PC-3 (cell line): Measurements from ENCODE around the gene MSL1. TPM values are rescaled to one million over a fixed set of nuclear protein-coding genes. Genes with fewer than 3 reads are reported as not detected.

Source experiments
- ATAC-seq: fragments of 200-7000 bp; cut with Tn5 transposase; 2 replicates; pipeline ENCODE4 v1.9.1; 2020; ENCODE audit warnings: mild to moderate bottlenecking, moderate library complexity
- BruUV-seq: library from RNA; stranded (reverse); fragments of 400-500 nt; replicated peaks from 2 replicates; lab custom pipeline; 2021; lab: Mats Ljungman, UMichigan
- CTCF ChIA-PET: fragments of 300-600 bp; sonication (Branson Sonifier 250); formaldehyde crosslinking; loops from one replicate; lab custom pipeline; 2022; ENCODE audit warnings: antibody characterized with exemption; lab: Charles Lee
- POLR2A ChIA-PET: fragments of 300-600 bp; sonication (Branson Sonifier 250); formaldehyde crosslinking; loops from one replicate; lab custom pipeline; 2022; ENCODE audit warnings: antibody characterized with exemption; ENCODE audit not compliant: unreplicated experiment; lab: Charles Lee
- DNase-seq: peaks from one replicate; pipeline ENCODE4 v3.0.0-alpha.2; 2015
- H2AFZ ChIP-seq: fragments of 300-600 bp; sonication (generic); 2 replicates; pipeline ENCODE4 v1.6.0; 2016; ENCODE audit warnings: antibody characterized with exemption, low read length
- H3F3A ChIP-seq: fragments of 300-600 bp; sonication (generic); one replicate; pipeline ENCODE4 v1.6.0; 2017; ENCODE audit warnings: antibody characterized with exemption, low read length, control low read depth, mild to moderate bottlenecking; ENCODE audit not compliant: unreplicated experiment
- H3K27ac ChIP-seq: fragments of 300-600 bp; sonication (generic); 2 replicates; pipeline ENCODE4 v1.5.1; 2016; ENCODE audit warnings: mild to moderate bottlenecking, low read length
- H3K27me3 ChIP-seq: fragments of 300-600 bp; sonication (generic); 2 replicates; pipeline ENCODE4 v1.6.1; 2016; ENCODE audit warnings: low read length, mixed read lengths
- H3K36me3 ChIP-seq: fragments of 300-600 bp; sonication (generic); 2 replicates; pipeline ENCODE4 v1.6.1; 2016; ENCODE audit warnings: low read depth, mixed run types, low read length, mixed read lengths
- H3K4me1 ChIP-seq: fragments of 300-600 bp; sonication (generic); 2 replicates; pipeline ENCODE4 v1.5.1; 2016; ENCODE audit warnings: low read length; ENCODE audit not compliant: insufficient read depth
- H3K4me2 ChIP-seq: fragments of 300-600 bp; sonication (generic); 2 replicates; pipeline ENCODE4 v1.6.0; 2016; ENCODE audit warnings: low read length
- H3K4me3 ChIP-seq: fragments of 300-600 bp; sonication (generic); 2 replicates; pipeline ENCODE4 v1.5.1; 2016; ENCODE audit warnings: mild to moderate bottlenecking, low read length, mixed read lengths
- H3K79me2 ChIP-seq: fragments of 300-600 bp; sonication (generic); 2 replicates; pipeline ENCODE4 v1.6.1; 2017; ENCODE audit warnings: low read length, mixed read lengths
- H3K9ac ChIP-seq: fragments of 300-600 bp; sonication (generic); 2 replicates; pipeline ENCODE4 v1.6.0; 2016; ENCODE audit warnings: mild to moderate bottlenecking, low read length
- H3K9me2 ChIP-seq: fragments of 300-600 bp; sonication (generic); replicated peaks from 2 replicates; pipeline ENCODE4 v1.6.1; 2016; ENCODE audit warnings: mixed run types, low read length, mixed read lengths
- H3K9me3 ChIP-seq: fragments of 300-600 bp; sonication (generic); 2 replicates; pipeline ENCODE4 v1.6.1; 2016; ENCODE audit warnings: low read length, mixed read lengths
- H4K20me1 ChIP-seq: fragments of 300-600 bp; sonication (generic); 2 replicates; pipeline ENCODE4 v1.6.1; 2016; ENCODE audit warnings: low read length, mixed read lengths
- EZH2 ChIP-seq: fragments of 300-600 bp; sonication (generic); IDR thresholded peaks from one replicate; pipeline ENCODE4 v1.6.1; 2017; ENCODE audit warnings: antibody characterized with exemption, mild to moderate bottlenecking, low read length; ENCODE audit not compliant: unreplicated experiment
- EZH2phosphoT487 ChIP-seq: fragments of 300-600 bp; sonication (generic); IDR thresholded peaks from 2 replicates; pipeline ENCODE4 v1.6.1; 2018; ENCODE audit warnings: mild to moderate bottlenecking, antibody characterized with exemption, low read length, borderline replicate concordance
- intact Hi-C: fragments of 100-400 bp; cut with micrococcal nuclease; formaldehyde crosslinking; loops from 2 replicates; pipeline ENCODE4 v1.9.0; 2023
- microRNA-seq: library from miRNA; unstranded; fragments of <30 nt; microRNA quantifications from one replicate; pipeline ENCODE4 v1.1.0, GENCODE V29; 2020; ENCODE audit not compliant: unreplicated experiment
- total RNA-seq: library from RNA; depleted of rRNA; stranded (reverse); fragments of >200 nt; gene quantifications from 2 replicates; pipeline ENCODE4 v1.2.3, GENCODE V29; 2014; rRNA removed
- TF ChIP-seq, protein P1 (sequence below): fragments of 300-600 bp; sonication (generic); conservative IDR thresholded peaks from 2 replicates; pipeline ENCODE4 v1.5.1; 2017; ENCODE audit warnings: antibody characterized with exemption, low read depth, mild to moderate bottlenecking, low read length

MSL1 gene
- total RNA-seq, 1 experiment from 2014 or later = 22.2 TPM

DNA sequence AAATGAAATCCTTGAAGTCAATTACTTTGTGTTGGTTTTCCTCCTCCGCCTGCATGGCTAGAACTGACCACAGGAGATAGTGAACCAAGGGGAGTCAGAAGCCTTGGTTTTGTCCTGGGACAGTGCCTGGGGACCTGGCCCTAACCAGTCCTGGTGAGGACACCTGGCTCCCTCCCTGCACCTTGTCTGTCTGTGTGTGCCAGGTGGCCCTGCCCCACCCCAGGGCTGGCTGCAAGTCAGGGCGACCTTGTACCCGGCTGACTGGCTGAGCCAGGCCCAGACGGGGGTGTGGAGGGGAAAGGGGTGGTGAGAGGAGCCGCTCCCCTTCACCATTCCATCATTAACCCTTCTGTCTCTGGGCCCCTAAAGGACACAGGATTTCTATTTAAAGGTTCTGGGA is 58.9 kb downstream of the MSL1 start:
- Histone ChIP-seq H3K27me3 (no peaks in the 10 kb centered on the region), H3K4me3 (no peak overlapping the region), H3K27ac (no peak overlapping the region), H3K4me1 (no peaks in the 10 kb centered on the region), H3K4me2 (no peak overlapping the region), H3F3A (no peaks in the 10 kb centered on the region), H3K36me3 (no peaks in the 10 kb centered on the region), H2AFZ (no peak overlapping the region), H3K9me2 (no peaks in the 10 kb centered on the region), H4K20me1 (no peaks in the 10 kb centered on the region), H3K9me3 (no peaks in the 10 kb centered on the region), H3K79me2 (no peaks in the 10 kb centered on the region), H3K9ac (no peak overlapping the region)
- intact Hi-C loops = no loop called here
- ChIA-PET CTCF (no interaction called here), POLR2A (no interaction called here)
- no peak for DNase-seq
- TF ChIP-seq, protein P1, sequence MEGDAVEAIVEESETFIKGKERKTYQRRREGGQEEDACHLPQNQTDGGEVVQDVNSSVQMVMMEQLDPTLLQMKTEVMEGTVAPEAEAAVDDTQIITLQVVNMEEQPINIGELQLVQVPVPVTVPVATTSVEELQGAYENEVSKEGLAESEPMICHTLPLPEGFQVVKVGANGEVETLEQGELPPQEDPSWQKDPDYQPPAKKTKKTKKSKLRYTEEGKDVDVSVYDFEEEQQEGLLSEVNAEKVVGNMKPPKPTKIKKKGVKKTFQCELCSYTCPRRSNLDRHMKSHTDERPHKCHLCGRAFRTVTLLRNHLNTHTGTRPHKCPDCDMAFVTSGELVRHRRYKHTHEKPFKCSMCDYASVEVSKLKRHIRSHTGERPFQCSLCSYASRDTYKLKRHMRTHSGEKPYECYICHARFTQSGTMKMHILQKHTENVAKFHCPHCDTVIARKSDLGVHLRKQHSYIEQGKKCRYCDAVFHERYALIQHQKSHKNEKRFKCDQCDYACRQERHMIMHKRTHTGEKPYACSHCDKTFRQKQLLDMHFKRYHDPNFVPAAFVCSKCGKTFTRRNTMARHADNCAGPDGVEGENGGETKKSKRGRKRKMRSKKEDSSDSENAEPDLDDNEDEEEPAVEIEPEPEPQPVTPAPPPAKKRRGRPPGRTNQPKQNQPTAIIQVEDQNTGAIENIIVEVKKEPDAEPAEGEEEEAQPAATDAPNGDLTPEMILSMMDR = no peak
- TF ChIP-seq EZH2 = no peak
- ATAC-seq = no peak
- BruUV-seq = no TSS peak

GRCh38 chr17:40181205-40181604 is 59.4 kb downstream of the MSL1 start:
- H3K4me2 ChIP-seq = no peak overlapping the region
- H3F3A ChIP-seq = no peaks in the 10 kb centered on the region
- H3K79me2 ChIP-seq = no peaks in the 10 kb centered on the region
- ATAC-seq (no peak), DNase-seq (no peak)
- ChIA-PET POLR2A (no interaction called here), CTCF (no interaction called here)
- TF ChIP-seq EZH2 (no peak), EZH2phosphoT487 (no peak)
- TF ChIP-seq, protein P1 = no peak
- no peaks in the 10 kb centered on the region for H3K9me2 ChIP-seq
- no peaks in the 10 kb centered on the region for H3K4me1 ChIP-seq
- no TSS peak for BruUV-seq
- no peak overlapping the region for H3K4me3 ChIP-seq
- intact Hi-C loops = no loop called here
- no peaks in the 10 kb centered on the region for H3K27me3 ChIP-seq
- H3K9me3 ChIP-seq = no peaks in the 10 kb centered on the region
- H2AFZ ChIP-seq = no peak overlapping the region
- no peaks in the 10 kb centered on the region for H3K36me3 ChIP-seq
- H3K9ac ChIP-seq = no peak overlapping the region
- H4K20me1 ChIP-seq = no peaks in the 10 kb centered on the region
- no peak overlapping the region for H3K27ac ChIP-seq

GRCh38 chr17:40182606-40183005 is 60.8 kb downstream of the MSL1 start:
- Histone ChIP-seq H3K36me3 (no peaks in the 10 kb centered on the region), H3K9ac (no peak overlapping the region), H2AFZ (no peak overlapping the region), H4K20me1 (no peaks in the 10 kb centered on the region), H3K9me2 (no peaks in the 10 kb centered on the region), H3K27me3 (no peaks in the 10 kb centered on the region), H3K4me2 (no peak overlapping the region), H3K4me1 (no peaks in the 10 kb centered on the region), H3K9me3 (no peaks in the 10 kb centered on the region), H3F3A (no peaks in the 10 kb centered on the region), H3K27ac (no peak overlapping the region), H3K4me3 (no peak overlapping the region), H3K79me2 (no peaks in the 10 kb centered on the region)
- CTCF ChIA-PET = no interaction called here
- no peak for ATAC-seq
- POLR2A ChIA-PET = no interaction called here
- TF ChIP-seq, protein P1 = no peak
- TF ChIP-seq EZH2 = no peak
- intact Hi-C loops = no loop called here
- BruUV-seq = no TSS peak
- DNase-seq = no peak

Small RNAs within 50 kb of the gene (microRNA-seq; reads per million reads assigned to microRNA genes)
- 1.5 reads per million for gene MIR6866

Other genes with a start within 250 kb of the MSL1 start
- gene GSDMB, start 203.3 kb upstream of the MSL1 start, total RNA-seq = 3.8 and 4.8 TPM in 2 replicates
- gene ORMDL3, start 194.4 kb upstream of the MSL1 start, total RNA-seq = 27.0 and 27.4 TPM in 2 replicates
- not detected in 2 replicates for gene LRRC3C, start 194.2 kb upstream of the MSL1 start, total RNA-seq
- not detected in 2 replicates for gene GSDMA, start 159.0 kb upstream of the MSL1 start, total RNA-seq
- 267 and 338 TPM in 2 replicates for gene PSMD3, start 141.2 kb upstream of the MSL1 start, total RNA-seq
- gene CSF3, start 106.5 kb upstream of the MSL1 start, total RNA-seq = 4.0 and 4.3 TPM in 2 replicates
- 73.0 and 78.7 TPM in 2 replicates for gene MED24, start 67.6 kb upstream of the MSL1 start, total RNA-seq
- gene THRA, start 59.0 kb upstream of the MSL1 start, total RNA-seq = 6.6 and 11.2 TPM in 2 replicates
- 7.1 and 9.2 TPM in 2 replicates for gene NR1D1, start 21.4 kb upstream of the MSL1 start, total RNA-seq
- gene CASC3, start 18.6 kb downstream of the MSL1 start, total RNA-seq = 27.3 and 39.2 TPM in 2 replicates
- 1.3 and 1.5 TPM in 2 replicates for gene RAPGEFL1, start 55.5 kb downstream of the MSL1 start, total RNA-seq
- gene WIPF2, start 97.3 kb downstream of the MSL1 start, total RNA-seq = 6.0 and 12.1 TPM in 2 replicates
- 48.9 and 58.3 TPM in 2 replicates for gene CDC6, start 165.9 kb downstream of the MSL1 start, total RNA-seq
- 19.6 and 23.8 TPM in 2 replicates for gene RARA, start 187.2 kb downstream of the MSL1 start, total RNA-seq
- not detected in 2 replicates for gene GJD3, start 242.8 kb downstream of the MSL1 start, total RNA-seq